ENCODE measurements around the gene TMPRSS4.

TMPRSS4 gene

GRCh38 chr11:118106789-118107335 is 30.0 kb downstream of the TMPRSS4 start:
- no peak for DNase-seq

GRCh38 chr11:118108513-118108912 is 31.6 kb downstream of the TMPRSS4 start:
- no peak for DNase-seq

- DNase-seq, result no peak
Measured at GRCh38 chr11:118109231-118109630, 32.4 kb downstream of the TMPRSS4 start.

- DNase-seq, result no peak
Measured at GRCh38 chr11:118111019-118111743, 34.3 kb downstream of the TMPRSS4 start.

- no peak for DNase-seq
Measured at GRCh38 chr11:118111744-118112035, 34.8 kb downstream of the TMPRSS4 start.

DNA sequence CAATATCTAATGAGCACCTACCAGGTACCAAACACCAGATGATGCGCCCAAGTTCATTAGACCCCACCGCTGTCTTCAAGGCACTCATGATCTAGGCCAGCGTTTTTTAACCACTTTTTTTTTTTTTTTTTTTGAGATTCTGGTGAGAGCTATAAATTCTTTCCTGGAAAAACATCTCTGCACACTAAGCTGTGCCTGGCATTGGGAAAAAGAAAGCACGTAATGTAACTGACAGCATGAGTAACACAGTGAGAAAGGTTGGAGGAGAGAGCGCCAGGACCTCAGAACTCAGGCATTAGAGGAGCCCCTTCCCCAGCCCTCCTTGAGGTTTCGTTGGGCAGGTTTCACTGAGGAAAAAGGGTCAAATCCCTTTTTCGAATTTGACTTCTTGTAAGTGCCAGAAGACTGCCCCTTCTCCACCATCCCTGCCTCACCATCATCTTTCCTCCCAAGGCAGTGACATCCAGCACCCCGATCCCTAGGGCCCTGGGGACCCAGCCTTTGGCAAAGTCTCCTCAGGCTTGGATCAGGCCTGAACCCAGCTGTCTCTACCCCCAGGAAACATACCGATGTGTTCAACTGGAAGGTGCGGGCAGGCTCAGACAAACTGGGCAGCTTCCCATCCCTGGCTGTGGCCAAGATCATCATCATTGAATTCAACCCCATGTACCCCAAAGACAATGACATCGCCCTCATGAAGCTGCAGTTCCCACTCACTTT is 36.0 kb downstream of the TMPRSS4 start:
- no peak for DNase-seq

- no peak for DNase-seq
Measured at GRCh38 chr11:118114266-118114665, 37.4 kb downstream of the TMPRSS4 start.

DNA sequence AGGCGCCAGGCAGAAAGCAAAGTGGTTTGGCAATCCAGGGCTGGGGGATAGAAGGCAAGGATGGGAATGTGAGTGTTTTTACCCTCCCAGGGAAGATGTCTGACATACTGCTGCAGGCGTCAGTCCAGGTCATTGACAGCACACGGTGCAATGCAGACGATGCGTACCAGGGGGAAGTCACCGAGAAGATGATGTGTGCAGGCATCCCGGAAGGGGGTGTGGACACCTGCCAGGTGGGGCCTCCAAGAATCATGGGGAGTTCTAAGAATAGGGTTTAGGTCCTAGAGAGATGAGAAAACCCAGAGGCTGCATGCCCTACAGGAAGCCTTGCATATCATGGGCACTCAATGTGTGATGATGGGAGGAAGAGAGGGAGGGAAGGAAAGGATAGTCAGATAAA is 38.2 kb downstream of the TMPRSS4 start:
- DNase-seq, result no peak

DNA sequence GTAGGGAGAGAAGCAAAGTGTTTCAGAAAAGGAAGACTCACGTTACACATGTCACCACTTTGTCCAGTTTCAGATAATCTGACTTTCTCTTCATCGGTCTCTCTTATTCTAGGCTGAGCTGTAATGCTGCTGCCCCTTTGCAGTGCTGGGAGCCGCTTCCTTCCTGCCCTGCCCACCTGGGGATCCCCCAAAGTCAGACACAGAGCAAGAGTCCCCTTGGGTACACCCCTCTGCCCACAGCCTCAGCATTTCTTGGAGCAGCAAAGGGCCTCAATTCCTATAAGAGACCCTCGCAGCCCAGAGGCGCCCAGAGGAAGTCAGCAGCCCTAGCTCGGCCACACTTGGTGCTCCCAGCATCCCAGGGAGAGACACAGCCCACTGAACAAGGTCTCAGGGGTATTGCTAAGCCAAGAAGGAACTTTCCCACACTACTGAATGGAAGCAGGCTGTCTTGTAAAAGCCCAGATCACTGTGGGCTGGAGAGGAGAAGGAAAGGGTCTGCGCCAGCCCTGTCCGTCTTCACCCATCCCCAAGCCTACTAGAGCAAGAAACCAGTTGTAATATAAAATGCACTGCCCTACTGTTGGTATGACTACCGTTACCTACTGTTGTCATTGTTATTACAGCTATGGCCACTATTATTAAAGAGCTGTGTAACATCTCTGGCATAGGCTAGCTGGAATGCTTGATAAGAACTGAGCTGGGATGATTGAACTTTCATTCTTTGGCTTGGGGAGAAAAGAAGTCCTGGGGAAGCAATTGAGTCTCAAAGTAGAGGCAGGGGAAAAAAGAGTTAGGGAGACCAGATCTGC is 41.1 kb downstream of the TMPRSS4 start:
- DNase-seq, result no peak

DNA sequence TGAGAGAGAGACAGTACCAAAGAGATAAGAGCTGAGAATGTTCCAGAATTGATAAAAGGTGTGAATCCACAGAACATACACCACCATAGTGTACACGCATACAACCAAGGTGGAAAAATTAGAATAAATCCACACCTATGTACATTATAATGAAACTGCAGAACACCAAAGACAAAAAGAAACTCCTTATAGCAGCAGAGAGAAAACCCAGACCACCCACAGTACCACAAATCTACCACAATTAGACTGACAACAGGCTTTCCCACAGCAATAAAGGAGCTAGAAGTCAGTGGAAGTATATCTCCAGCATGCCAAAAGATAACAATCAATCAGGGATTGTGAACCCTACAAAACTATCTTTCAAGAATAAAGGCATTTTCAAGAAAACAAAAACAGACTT is 43.9 kb downstream of the TMPRSS4 start:
- no peak for DNase-seq

DNA sequence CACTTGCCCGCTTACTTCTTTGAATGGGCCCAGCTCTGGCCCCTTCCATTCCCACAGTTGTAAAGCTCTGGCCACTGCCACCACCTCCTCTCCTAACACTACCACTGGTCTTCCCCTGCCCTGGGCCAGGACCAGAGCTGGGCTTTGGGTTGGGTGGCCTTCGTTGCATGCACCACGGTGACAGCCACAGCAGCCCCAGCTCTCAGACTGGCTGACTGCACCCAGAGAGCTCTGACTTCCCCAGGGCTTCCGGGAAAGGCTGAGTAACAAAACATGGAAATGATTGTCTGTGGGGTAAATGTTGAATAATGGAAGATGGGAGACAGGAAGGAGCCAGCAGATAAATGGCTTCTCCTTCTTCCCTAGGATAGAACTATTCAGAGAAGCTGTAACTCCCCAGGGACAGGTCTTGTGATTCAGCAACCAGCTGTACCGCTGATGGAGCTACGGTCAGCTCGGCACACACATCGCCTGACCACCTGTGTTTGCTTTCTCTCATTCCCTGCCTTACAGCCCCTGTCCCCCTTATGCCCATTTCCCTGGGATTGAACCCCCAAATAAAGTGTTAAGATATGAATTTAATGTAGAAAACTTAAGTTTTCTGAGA is 48.2 kb downstream of the TMPRSS4 start:
- DNase-seq, result no peak

DNA sequence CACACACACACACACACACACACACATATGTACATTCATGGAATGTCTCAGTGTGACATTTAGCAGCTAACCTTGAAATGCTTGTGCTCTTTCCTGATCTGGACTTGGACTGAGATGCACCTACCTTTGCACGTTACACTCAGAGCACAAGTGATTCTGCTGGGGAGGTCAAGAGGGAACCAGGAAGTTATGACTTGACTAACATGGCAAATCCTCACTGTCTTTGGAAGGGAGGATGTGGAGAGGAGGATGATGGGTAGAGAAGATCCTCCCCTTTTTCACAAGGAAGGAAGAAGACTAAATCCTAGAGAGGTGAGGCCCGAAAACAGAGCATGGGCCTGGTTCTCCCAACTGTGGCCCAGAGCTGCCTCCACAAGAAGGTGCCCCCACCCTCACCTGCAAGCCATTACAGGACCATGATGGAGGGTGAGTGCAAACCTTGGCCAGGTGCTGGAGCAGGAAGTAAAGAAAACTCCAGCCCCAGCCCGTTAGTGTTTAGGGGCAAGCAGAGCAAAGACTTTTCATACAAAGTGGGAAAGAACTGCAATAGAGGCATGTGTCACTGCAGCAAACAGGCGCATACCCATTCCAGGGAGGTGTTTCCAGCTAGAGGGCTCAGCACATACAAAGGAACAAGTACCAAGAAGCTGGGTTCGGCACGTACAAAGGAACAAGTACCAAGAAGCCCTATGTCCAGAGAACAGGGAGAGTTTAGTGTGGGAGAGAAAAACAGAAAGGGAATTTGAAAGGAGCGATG is 49.4 kb downstream of the TMPRSS4 start:
- DNase-seq, result no peak

DNA sequence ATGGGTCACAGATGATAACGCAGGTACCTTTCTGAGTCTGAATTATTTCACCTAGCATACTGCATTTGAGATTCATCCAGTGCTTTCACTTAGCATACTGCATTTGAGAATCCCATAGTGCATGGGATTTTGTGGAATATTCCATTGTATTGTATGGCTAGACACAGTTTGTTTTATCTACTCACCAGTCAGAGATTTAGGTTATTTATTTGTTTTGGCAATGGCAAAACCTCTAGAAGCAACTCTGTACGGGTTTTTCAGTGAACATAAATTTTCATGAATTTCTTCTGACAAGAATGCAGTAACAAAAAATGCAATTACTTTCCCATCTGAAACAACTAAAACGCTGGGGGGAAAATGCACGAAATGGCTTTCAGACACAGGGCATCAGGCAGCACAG is 51.4 kb downstream of the TMPRSS4 start:
- no peak for DNase-seq

DNA sequence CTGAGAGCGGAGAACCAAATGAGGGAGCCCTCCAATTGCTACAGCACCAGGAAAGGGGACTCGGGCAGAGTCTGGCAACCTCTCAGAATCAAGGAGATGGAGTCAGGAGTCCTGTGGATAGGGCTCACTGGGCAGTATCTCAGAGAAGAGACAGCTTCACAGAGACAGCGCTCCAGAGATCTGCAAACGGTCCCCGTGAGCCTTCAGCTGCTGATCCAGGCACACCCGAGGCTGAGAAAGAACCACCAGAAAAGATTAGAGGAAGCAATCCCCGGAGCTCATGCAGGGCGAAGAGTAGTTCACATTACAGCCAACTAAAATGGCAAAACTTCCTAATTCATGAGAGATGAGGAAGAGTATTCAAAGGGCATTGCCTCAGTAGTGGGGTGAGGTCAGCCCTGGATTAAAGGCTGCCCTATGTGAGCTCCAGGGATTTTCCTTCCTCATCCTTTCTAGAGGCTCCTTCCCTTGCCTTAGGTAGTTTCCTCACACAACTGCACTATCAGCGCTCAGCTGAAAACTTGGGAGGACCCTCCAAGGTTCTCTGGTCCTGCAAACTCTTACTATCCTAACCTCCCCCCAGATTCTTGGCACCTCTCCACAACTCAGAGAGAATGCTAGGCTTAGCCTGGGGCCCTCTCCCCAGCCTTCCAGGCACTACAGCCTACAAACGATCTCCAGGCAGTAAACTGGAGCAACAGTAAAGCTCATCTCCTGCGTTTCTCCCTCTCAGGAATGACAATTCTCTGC is 52.0 kb downstream of the TMPRSS4 start:
- no peak for DNase-seq

DNA sequence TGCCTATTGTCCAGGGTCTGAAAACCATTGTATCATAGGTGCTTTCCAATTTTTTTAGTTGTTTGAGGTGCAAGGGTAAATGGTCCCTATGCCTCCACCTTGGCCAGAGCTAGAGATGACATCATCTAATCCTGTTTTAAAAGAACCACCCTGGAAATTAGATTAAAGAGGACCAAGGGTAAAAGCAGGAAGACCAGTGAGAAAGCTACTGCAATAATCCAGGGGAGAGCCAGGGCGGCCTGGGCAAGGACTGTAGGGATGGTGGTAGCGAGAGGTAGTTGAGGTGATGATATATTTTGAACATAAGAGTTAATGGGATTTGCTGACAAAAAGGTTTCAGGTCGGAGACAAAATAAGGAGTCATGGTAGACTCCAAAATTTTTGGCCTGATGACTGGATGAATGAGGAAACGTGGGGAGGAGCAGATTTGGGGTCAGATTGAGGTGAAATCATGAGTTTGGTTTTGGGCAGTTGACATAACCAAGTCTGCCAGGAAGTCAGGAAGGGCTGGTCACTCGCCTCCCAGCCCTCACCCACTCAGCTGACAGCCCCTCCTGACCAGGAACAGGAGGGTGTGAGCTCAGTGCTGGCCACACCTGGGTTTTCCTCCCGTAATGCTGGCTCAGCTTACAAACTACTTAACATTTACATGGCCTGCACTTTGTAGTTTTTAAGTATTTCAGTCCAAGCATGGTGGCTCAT is 52.7 kb downstream of the TMPRSS4 start:
- no peak for DNase-seq

DNA sequence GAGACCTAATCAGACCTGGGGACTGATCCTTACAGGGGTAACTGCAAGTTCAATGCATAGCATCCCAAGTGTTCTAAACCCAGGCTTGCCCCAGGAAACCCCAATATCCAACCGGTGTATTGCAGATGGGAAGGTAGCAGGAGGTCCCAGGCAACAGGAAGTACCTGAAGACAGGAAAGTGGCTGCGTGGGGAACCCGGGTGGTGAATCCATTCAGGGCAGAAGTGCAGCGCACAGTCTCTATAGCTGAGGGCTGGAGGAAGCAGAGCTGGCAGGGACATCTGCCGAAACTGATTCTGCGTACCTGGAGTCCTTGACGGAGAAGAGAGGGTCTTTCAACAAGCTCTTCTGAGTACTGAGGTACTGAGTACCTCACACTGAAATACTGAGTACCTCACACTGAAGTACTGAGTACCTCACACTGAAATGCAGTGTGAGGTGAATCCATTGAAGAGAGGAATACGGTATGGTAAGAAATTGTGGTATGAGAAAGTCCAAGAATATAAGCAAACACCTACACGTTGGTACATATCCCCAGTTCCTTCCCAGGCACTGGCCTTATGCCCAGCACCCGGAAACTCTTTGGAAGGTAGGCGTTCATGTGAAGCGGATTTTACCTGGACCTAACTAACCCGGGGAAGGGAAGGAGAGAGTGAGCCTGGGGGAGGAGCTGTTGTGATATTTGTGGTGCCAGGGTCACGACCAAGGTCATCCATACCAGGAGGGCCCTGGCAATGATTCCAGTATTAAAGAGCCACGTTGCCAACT is 55.7 kb downstream of the TMPRSS4 start:
- DNase-seq, result no peak

DNA sequence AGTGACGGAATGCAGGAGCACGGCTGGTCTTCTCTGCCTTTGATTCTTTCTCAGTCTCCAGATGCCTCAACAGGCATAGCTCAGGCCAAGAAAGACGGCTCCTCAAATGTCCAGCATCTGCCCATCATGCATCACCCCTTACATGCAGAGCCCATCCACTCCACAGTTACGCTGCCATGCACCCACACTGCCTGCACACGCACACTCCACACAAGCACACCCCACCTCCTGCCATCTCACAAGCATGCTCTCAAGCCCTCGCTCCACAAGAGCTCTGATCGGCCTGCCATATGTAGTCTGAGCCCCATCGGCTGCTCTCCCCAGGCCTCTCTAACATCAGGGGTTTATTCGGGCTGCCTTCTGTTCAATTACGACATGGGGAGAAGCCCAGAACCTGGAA is 56.9 kb downstream of the TMPRSS4 start:
- no peak for DNase-seq

DNA sequence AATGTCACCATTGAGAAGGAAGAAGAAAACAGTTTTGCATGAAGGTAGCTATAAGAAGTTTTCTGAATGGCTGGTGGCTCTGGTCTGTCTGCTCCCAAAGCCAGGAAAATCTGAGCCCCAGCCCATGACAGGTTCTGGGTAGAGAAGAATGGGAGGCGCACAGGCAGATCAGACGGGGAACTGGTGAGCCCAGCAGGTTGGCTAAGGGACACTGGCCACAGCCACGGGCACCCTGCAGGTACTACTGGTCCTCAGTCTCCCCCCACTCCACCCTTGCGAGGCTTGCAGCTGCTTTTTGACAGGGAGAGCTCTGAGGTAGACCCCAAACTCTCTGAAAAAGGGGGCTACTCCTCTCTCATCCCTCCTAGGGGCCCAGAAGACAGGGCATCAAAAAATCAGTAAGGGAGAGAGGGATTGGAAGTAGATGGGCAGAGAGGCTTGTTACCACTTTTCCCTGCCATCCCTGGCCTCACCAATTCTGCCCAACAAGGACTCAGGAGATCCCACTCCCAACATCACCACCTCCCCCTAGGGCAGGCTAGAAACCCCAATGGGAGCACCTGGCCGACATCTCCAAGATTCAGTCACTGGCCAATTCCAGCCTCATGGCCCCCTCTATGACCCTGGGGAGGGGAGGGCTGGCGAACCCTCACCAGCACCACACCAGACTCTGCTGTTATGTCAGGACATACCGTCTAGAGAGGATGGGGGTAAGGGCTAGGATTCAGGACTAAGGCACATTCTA is 58.3 kb downstream of the TMPRSS4 start:
- no peak for DNase-seq

DNA sequence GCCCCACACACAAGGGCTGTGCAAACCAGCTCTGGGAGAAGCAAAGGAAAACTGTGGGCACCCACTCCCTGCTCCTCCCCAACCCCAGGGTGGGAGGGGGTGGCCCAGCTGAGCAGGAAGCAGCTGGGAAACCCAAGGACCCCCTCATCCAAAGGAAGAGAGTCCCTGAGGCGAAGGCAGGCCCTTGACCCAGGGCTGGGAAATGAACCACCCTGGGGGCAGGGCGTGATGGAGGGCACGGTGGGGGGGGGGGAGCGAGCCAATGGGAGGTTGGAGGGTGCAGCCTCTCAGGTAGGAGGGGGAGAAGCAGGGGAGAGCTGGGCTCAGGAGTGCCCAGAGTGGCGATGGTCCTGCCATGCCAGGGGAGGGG is 58.9 kb downstream of the TMPRSS4 start:
- no peak for DNase-seq

- no peak for DNase-seq
Measured at GRCh38 chr11:118136341-118136740, 59.5 kb downstream of the TMPRSS4 start.
